Measurements from ENCODE around the gene BATF2.

BATF2 gene

GRCh38 chr11:64969209-64969608 lies 27.6 kb downstream of the BATF2 start:
- no peak for DNase-seq (ENCODE audit: low spot score)

- no peak for DNase-seq (ENCODE audit: low spot score)
Observed at GRCh38 chr11:64967375-64967774, 29.4 kb downstream of the BATF2 start.

- no peak for DNase-seq (ENCODE audit: low spot score)
Observed at GRCh38 chr11:64963072-64963631, 33.6 kb downstream of the BATF2 start.

- DNase-seq (ENCODE audit: low spot score): no peak
Observed at GRCh38 chr11:64960719-64961118, 36.1 kb downstream of the BATF2 start.

- no peak for DNase-seq (ENCODE audit: low spot score)
Observed at GRCh38 chr11:64959498-64959897, 37.3 kb downstream of the BATF2 start.

- DNase-seq (ENCODE audit: low spot score): no peak
Observed at GRCh38 chr11:64954201-64954600, 42.6 kb downstream of the BATF2 start.

- DNase-seq (ENCODE audit: low spot score): no peak
Observed at GRCh38 chr11:64951529-64951928, 45.2 kb downstream of the BATF2 start.

- no peak for DNase-seq (ENCODE audit: low spot score)
Observed at GRCh38 chr11:64947208-64947814, 49.5 kb downstream of the BATF2 start.

Data from HuH-7 (cell line).